GM19397 (cell line): Measurements from ENCODE around the gene ATL1.
A peak's percentile ranks its signal among the peaks of the same experiment; 100 is the strongest.

Experiments used
- ATAC-seq: cut with Tn5 transposase; IDR thresholded peaks from one replicate; pipeline ENCODE4 v1.9.1; 2021; ENCODE audit warnings: mild to moderate bottlenecking, moderate library complexity; ENCODE audit not compliant: unreplicated experiment

The ATL1 gene

GRCh38 chr14:50559990-50560930 is at the start of gene ATL1:
TSS of gene ATL1 (plus strand) at chr14:50560145. CDS start at chr14:50560266, 121 bp downstream.
- no peak for ATAC-seq

- ATAC-seq, result no peak
Observed at GRCh38 chr14:50510157-50510556, 49.8 kb upstream of the ATL1 start.

GRCh38 chr14:50512463-50512862 is 47.5 kb upstream of the ATL1 start:
- no peak for ATAC-seq

- ATAC-seq, result no peak
Observed at GRCh38 chr14:50516091-50516490, 43.9 kb upstream of the ATL1 start.

GRCh38 chr14:50520947-50521815 is 38.8 kb upstream of the ATL1 start:
- peak; percentile 44 for ATAC-seq

- peak; percentile 38 for ATAC-seq
Observed at GRCh38 chr14:50521912-50522341, 38.0 kb upstream of the ATL1 start.

- no peak for ATAC-seq
Observed at GRCh38 chr14:50523271-50524041, 36.5 kb upstream of the ATL1 start.

GRCh38 chr14:50524060-50524459 is 35.9 kb upstream of the ATL1 start:
- ATAC-seq, result no peak

- ATAC-seq, result no peak
Observed at GRCh38 chr14:50524731-50525515, 35.0 kb upstream of the ATL1 start.

GRCh38 chr14:50528000-50528399 is 31.9 kb upstream of the ATL1 start:
- no peak for ATAC-seq

- no peak for ATAC-seq
Observed at GRCh38 chr14:50529288-50530179, 30.4 kb upstream of the ATL1 start.

GRCh38 chr14:50530358-50530757 is 29.6 kb upstream of the ATL1 start:
- ATAC-seq, result no peak

GRCh38 chr14:50530794-50531365 is 29.1 kb upstream of the ATL1 start:
- ATAC-seq, result no peak

- peak; percentile 42 for ATAC-seq
Observed at GRCh38 chr14:50531595-50532501, 28.1 kb upstream of the ATL1 start.

- peak; percentile 95 for ATAC-seq
Observed at GRCh38 chr14:50532502-50533240, 27.3 kb upstream of the ATL1 start, which contains the start of gene MAP4K5. TSS of gene MAP4K5 (minus strand) at chr14:50532569. CDS start at chr14:50532049, 520 bp downstream.

- ATAC-seq, result peak; percentile 19
Observed at GRCh38 chr14:50533241-50533705, 26.7 kb upstream of the ATL1 start.

GRCh38 chr14:50533806-50534205 is 26.1 kb upstream of the ATL1 start:
- no peak for ATAC-seq
